Measurements from ENCODE around the gene GABBR2. TPM values are rescaled to one million over a fixed set of nuclear protein-coding genes. Genes with fewer than 3 reads are reported as not detected.
A peak's percentile ranks its signal among the peaks of the same experiment; 100 is the strongest.

Gene GABBR2
- total RNA-seq, 1 experiment from 2014 or later = 1.5 TPM

DNA sequence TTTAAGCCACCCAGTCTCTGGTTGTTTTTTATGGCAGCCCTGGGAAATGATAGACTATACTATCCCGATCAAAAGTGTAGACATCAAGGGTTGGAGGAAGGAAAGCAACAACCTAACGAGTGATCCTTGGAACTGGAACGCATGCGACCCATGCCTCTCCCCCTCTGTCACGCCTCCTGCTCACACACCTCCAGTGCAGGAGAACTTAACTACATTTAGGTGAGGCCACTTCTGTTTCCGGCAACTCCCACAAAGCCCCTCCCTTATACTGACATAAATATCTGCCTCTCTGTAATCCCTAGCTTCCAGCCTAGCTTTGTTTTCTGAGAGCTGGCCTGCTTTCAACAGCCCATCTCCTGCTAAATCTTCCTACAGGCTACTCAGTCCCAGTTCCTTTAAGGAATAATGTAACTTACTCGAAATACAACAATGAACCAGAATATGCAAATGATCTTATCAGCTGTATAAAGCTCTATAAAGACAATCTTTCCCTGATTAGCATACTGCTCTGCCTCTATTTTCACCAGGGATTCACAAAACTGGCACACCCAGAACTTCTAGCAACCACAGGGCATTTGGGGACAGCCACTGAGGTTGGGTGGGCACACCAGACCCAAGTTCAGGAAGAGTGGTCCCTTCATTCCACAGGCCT lies 73.9 kb downstream of the GABBR2 start:
- no peak for DNase-seq (ENCODE audit: low read depth)

DNA sequence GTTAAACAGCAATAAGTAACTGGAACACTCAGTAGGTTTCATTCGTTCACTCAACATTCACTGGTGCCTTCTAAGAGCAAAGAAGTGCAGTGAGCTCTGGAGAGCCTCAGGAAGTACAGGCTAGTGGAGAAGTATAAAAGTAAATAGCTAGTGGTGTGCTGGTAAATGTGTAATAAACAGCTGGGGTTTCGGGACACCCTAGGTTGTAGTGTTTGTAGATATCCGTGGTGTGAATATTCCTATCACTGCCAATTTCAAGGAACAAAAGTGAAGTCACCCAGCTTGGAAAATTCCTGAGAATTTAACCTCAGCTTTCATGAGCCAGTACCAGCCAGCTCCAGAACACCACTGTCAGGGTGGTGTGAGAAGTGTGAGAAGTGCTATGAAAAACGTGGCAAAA lies 75.9 kb downstream of the GABBR2 start:
- DNase-seq (ENCODE audit: low read depth) = no peak

DNA sequence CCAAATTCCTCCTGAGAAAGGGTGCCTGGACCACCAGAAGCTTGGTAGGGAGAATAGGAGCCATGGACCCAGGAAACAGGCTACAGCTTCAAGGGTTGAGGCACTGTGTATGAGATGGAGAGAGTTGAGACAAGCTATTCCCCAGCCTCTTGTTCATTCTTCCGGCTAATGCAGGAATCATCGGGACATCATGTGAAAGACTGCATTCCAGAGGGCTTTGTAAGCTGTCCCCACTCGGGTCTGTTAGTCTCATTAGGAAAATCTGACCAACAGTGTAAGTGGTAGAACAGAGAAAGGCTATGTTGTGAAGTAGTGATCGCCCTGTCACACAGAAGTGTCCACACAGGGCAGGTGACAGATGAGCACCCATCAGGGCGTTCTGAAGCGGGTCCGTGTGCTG lies 81.4 kb downstream of the GABBR2 start:
- no peak for DNase-seq (ENCODE audit: low read depth)

DNA sequence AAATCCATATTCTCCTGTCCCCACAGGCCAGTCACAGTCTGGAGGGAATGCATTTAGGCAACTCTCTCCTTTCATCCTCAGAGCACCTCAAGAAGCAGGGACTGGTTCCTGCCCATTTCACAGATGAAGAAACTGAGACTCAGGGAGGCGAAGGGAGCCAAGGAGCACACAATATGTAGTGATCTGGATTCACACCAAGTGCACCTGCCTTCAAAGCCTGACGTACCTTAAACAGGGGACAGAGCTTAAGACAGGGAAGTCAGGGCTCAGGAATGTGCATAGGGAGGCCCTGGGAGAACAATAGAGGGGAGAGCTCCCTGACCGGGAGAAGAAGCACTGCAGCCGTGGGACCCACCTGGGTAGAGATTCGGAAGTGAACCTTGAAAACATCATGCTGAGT lies 83.0 kb downstream of the GABBR2 start:
- DNase-seq (ENCODE audit: low read depth) = no peak

DNA sequence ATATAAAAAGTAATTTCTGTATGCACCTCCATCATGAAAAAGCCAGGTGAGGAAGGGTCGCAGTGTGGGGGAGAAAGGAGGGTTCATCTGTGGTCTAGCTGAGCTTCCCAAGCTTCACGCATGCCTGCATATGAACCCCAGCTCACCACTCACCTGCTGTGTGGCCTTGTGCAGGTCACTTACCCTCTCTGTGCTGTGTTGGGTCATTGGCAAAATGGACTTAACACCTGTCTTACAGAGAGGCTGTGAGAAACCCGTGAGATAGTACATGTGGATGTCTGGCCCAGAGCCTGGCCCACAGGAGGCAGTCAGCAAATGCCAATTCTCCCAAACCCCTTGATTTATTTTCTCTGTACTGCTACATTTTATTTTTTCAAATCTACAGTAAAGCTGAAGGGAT lies 88.9 kb downstream of the GABBR2 start:
- no peak for DNase-seq (ENCODE audit: low read depth)

DNA sequence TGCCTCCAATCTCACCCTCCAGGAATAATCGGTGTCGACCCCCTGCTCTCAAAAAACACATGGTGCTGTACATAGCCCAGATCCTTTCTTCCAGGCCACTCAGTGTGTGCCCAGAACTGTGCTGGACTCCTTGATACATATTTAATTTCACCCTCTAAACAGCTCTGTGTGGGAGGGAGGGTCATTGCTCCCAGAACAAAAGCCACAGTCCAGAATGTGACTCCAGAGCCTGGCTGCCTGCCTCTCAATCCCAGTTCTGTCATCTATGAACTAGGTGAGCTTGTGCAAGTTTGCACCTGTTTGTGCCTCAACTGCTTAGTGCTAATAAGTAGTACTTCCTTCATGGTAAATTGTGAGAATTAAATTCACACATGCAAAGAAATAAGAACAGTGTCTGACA lies 93.1 kb downstream of the GABBR2 start:
- no peak for DNase-seq (ENCODE audit: low read depth)

DNA sequence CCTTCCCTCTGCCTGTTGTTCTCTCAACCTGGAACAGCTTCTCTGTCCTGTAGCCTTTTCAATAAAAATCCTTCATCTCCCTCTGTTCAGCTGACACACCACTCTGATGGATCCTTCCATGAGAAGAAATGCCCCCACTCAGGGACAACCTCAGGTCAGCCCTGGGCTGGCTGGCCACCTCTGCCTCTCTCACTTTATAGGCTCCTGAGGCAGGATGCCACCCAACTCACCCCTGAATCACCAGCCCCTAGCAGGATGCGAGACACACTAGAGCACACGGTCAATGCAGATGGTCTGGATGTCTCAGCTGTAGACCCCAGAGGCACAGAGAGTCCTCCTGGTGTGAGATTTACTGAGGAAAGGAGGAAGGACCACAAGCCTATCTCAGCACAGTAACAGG lies 93.8 kb downstream of the GABBR2 start:
- no peak for DNase-seq (ENCODE audit: low read depth)

DNA sequence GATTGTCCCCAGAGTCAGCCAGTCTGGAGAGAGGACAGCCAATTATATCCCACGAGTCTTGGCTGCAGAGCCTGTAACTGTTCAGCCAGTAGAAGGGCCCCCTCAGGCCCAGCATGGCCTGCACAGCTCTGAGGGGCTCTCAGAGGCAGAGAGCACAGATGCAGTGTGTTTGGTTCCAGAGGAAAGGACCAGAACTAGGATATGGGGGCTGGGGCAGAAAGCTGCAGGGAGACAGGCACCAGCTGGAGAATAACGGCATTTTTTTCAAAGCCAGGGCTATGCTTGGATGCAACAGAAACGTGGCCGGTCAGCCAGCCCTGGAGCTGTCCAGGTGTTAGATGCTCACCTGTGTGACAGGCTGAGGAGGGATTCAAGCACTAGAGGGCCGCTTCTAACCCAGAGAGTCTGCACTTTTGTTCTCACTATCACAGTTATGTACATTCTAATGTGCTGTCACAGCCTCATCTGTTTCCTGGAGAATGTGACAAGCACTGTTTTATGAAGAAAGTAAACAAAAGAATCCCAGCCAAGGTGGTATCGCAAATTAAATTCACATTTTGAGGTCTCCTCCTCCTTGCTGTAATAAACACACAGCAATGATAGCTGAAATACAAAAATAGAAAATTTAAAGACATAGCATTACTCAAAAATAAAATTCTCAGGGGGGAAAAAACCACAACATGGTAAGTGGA lies 96.5 kb downstream of the GABBR2 start:
- no peak for DNase-seq (ENCODE audit: low read depth)

DNA sequence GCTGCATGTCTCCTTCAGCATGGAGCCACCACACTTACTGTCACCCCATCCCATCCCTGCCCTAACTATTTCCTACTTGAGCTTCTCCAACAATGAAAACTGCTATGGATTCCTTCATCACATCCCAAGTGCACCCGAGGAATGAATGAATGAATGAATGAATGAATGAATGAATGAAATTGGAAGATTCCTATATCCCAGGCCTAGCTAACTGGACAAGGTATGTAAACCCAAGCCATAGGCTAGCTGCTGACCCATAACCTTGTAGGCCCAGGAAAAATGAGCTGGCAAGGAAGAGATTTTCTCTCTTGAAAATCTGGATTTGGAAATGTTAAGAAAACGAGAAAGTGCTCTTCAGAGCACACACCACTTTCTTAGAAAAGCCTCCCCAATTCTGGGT lies 97.4 kb downstream of the GABBR2 start:
- no peak for DNase-seq (ENCODE audit: low read depth)

DNA sequence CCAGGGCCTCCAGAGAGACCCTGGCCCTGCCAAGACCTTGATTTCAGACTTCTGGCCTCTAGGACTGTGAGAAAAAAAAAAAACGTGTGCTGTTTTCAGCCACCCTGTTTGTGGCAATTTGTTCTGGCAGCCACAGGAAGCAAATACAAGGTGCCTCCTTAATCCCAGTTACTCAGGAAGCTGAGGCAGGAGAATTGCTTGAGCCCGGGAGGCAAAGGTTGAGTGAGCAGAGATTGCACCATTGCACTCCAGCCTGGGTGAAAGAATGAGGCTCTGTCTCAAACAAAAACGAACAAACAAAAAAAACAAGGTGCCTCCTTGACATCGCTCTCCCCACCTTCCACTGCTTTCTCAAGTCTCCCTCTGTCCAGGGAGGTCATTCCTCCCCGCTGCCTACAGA lies 98.0 kb downstream of the GABBR2 start:
- no peak for DNase-seq (ENCODE audit: low read depth)

DNA sequence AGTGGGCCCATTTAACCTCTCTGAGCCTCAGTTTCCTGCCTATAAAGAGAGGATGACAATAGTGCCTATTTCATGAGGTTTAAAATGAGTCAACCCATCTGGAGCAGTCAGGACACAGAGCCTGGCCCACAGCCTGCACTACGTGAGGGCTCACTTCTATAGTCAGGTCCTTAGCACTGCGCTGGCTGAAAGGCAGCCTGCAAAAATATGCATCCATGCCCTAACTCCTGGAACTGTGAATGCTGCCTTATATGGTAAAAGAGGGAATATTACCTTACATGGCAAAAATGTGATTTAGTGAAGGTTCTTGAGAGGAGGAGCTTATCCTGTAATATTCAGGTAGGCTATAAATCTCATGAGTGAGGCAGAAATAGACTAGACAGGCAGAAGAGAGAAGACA lies 98.5 kb downstream of the GABBR2 start:
- DNase-seq (ENCODE audit: low read depth) = no peak

DNA sequence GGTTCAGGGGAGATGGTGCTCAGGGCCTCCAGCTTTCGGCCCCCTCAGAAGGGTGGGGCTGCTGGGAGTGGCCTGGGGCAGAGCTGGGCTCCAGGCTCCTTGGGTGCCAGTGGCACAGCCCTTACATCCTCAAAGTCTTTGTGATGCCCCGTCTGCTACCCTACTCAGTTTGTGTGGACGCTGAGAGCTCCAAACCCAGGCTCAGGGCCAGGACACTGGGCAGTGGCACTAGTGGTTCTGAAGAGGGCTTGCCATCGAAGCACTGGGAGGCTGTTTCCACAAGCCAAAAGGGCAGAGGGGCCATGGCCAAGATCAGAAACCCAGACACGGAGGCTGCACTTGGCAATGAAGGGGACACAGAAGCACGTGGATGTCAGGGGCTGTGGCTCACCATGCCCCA lies 99.1 kb downstream of the GABBR2 start:
- DNase-seq (ENCODE audit: low read depth) = no peak

DNA sequence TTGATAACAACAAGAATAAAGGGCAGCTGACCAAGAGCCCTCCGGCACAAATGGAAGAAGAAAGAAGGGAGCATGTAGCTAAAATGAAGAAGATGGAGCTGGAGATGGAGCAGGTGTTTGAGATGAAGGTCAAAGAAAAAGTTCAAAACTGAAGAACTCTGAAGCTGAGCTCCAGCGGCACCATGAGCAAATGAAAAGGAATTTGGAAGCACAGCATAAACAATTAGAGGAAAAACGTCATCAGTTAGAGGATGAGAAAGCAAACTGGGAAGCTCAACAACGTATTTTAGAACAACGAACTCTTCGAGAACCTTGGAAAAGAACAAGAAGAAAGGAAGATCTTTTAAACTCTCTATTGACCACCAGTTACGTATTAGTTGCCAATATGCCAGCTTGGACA lies 100.9 kb downstream of the GABBR2 start:
- peak; percentile 54 for DNase-seq (ENCODE audit: low read depth)

DNA sequence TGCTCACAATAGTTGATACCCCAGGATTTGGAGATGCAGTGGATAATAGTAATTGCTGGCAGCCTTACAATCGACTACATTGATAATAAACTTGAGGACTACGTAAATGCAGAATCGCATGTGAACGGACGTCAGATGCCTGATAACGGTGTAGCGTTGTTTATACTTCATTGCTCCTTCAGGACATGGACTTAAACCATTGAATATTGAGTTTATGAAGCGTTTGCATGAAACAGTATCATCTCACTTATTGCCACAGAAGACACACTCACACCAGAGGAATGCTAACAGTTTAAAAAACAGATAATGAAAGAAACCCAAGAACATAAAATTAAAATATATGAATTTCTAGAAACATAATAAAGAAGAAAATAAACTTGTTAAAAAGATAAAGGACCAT lies 101.6 kb downstream of the GABBR2 start:
- DNase-seq (ENCODE audit: low read depth) = no peak

DNA sequence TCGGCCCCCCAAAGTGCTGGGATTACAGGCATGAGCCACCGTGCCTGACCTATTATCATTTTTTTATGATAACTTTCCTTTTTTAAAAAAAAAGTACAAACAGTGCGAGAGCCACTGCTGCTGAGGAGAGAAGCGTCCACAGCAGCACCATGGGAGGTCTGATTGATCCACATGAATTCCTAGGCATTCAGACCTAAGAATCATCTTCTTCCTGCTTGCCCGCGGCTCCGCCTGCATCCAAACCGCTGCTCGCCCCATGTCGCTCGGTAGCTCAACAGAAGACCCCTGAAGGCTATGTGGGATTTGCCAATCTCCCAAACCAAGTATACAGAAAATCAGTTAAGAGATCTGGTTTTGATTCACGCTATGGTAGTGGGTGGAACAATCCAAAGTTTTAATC lies 102.0 kb downstream of the GABBR2 start:
- no peak for DNase-seq (ENCODE audit: low read depth)

DNA sequence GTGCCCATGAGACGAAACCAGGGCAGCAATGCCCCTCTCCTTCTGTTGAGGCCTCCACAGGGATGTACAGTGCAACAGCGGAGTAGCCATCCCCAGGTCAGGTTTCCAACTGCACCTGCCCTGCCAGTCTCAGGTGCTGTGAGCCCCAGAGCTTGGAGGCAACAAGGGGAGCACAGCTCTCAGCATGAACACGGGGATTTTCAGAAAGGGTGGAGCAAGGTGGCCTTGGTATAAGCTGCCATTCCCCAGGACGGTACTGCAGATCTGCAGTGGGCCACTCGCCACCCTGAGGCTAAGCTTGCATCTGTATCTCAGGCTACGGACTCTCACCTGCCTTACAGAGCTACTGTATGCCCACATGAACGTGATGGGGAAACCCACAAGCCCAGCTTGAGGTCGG lies 103.6 kb downstream of the GABBR2 start:
- DNase-seq (ENCODE audit: low read depth) = no peak

DNA sequence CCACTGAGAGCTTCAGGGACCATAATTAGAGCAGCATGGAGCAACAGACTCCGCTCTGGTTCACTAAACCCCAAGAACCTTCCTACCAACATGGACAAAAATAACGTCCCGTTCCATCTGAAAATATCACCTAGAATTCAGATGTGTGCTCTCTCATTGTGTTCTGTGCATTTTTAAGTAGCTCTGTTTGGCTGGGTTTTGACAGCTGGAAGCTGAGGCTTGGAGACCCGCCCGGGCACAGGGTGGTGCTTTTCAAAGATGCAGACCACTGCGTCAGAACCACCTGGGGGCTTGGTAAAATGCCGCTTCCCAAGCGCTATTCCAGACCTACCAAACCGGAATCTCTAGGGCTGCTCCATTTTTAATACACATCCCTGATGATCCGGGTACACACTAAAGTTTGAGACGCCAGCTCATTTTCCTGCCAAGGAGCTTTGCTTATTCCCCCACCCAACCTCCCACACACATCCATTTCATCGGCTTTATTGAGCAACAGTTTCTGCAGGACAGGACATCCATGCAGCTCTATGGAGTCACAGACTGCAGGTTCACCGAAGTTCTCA lies 104.8 kb downstream of the GABBR2 start:
- DNase-seq (ENCODE audit: low read depth) = no peak

DNA sequence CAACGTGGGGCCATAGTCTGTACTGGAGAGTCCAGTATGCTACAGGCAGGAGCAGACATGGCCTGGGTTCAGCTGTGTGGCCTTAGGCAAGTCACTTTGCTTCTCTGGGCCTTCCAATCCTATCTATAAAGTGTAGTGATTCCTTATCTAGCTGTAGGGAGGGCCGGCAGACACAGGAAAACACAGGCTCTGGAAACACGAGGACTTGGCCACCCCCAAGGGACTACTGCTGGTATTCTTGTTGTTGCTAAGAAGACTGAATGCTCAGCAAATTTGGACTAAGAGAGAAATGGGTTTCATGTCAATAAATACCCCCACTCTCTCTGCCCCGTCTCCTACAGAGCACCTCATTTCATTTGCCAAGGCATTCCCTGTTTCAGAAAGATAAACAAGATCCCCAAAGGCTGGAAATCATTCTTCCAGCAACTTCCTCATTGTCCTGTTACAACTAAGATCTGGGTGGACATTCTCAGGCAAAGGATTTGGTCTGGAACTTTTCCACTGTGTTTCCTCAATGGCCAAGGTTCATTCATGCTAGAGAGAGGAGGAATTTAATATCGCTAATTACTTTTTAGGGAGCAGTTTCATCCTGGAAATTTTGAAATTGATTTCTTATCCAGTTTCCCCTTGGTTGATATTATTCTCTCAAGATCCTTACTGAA lies 105.8 kb downstream of the GABBR2 start:
- no peak for DNase-seq (ENCODE audit: low read depth)

DNA sequence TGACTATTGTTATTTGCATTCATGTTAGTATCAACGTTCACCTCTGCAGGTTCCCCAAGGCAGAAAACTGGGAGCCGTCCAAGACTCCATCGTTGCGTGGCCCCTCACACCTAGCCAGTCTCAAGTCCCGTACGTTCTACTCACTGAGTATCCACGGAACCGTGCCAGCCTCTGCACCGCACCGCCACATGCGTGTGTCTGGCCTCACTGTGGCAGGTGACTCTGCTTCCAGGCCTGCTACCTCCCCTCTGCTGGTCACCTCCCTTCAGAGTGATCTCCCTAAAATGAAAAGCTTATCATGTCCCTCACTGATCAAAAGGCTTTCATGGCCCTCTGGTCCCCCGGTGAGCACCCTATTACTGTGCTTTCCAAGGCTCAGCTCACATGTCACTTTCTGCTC lies 108.1 kb downstream of the GABBR2 start:
- no peak for DNase-seq (ENCODE audit: low read depth)

DNA sequence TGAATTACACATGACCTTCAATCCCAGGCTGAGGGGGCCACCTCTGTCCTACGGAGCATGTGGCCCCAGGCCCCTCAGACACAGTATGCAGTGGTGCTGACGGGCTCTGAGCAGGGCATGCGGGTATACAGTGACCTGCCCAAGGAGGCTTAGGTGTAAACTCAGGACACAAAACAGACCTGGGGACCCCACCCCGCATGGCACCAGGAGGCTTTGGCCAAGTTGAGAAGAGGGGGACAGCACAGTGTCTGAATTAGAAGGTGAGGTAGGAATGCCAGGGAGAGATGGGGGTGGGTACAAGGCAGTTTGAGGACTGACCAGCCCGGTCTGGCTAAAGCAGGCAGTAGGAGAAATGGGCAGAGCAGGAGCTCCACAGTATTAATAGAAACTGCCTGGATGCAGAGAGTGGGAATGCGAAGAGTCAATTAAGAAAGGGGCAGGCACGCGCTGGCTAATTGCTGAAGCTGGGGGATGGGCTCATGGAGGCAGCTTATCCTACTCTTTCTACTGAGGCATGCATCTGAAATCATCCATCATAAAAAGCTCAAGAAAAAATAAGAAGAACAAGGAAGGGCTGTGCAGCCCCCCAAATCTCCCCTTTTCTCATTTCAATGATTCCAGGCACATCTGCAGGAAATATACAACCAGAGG lies 109.0 kb downstream of the GABBR2 start:
- no peak for DNase-seq (ENCODE audit: low read depth)

DNA sequence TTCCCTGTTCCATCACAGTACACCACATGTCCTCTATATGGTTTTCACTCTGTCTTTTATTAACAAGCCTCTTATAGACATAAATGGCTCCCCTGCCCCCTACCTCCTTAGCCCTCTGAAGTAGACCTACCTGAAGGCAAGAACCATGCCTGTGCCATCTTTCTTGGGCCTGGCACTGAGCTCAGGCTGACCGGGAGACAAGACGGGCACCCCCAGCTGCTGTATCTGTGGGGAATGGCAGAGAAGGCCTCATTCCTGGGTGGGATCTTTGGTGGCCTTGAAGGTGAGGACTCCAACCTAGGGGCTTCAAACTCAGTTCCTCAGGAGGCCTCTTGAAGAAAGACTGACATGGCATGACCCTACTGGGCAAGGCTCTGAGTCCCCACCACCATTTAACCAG lies 109.9 kb downstream of the GABBR2 start:
- DNase-seq (ENCODE audit: low read depth) = no peak

DNA sequence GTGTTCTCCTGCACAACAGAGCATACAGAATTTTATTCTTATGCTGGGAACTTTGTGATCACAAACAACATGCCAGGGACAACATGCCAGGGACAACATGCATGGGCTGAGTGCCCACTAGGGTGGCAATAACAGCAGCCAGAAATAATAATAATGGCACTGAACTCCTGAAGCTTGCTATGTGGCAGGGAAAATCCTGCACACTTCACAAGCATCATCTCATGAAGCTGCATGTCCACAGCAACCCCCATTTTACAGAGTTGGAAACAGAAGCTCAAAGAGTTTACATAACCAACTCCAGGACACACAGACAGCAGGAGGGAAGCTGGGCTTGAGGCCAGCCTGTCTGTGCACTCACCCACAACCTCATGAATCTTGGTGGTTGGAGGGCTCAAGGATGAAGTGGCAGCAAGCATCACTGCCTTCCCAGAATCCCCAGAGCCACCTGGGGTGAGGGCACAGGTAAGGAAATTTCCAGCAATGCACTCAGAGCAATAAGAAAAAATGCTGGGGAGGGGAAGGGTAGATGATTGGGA lies 111.4 kb downstream of the GABBR2 start:
- DNase-seq (ENCODE audit: low read depth) = no peak

Data from Daoy (cell line).